ENCODE data around the gene NHLH2.

Gene NHLH2

DNA sequence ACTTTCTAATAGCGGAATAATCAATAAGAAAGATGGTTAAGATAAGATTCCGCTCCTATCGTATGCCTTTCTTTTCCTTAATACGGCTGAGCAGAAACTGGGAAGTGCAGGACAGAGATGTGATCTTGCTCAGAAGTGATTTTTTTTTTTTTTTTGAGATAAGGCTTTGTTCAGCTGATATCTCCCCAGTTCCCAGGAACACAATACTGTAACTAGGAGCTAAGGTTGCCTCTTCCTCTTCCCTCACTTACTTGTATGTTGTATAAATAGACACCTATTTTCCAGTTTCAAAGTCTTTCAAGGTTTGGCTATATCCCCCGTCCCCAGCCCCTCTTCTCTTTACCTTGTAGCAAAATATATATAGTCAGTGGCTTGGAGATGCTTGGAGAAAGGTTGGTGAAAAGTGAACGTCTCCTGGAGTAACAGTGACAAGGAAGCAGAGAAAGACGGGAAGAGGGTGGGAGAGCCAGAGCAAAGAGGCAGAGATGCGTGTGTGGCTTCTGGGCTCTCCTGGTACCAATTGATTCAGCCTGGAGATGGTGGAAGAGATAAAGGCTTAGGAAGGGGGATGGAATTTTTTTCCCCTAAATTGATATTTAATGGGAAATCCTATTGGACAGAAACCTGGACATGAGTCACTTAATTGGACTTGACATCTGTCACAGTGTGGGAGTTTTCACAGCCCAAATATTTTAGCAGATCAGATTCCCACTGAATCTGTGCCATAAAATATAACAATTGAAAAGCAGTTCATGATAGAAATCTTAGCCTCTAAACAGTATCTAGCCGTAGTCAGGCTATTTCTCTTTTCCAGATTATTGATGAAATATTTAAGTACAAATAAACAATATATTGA is at the start of gene NHLH2:
TSS of gene NHLH2 (minus strand) at position 522 of the 856 bp plus-strand sequence. CDS start 2,754 bp downstream, outside the sequence.
- TF ChIP-seq, protein P1, sequence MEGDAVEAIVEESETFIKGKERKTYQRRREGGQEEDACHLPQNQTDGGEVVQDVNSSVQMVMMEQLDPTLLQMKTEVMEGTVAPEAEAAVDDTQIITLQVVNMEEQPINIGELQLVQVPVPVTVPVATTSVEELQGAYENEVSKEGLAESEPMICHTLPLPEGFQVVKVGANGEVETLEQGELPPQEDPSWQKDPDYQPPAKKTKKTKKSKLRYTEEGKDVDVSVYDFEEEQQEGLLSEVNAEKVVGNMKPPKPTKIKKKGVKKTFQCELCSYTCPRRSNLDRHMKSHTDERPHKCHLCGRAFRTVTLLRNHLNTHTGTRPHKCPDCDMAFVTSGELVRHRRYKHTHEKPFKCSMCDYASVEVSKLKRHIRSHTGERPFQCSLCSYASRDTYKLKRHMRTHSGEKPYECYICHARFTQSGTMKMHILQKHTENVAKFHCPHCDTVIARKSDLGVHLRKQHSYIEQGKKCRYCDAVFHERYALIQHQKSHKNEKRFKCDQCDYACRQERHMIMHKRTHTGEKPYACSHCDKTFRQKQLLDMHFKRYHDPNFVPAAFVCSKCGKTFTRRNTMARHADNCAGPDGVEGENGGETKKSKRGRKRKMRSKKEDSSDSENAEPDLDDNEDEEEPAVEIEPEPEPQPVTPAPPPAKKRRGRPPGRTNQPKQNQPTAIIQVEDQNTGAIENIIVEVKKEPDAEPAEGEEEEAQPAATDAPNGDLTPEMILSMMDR (conservative IDR thresholded peaks at IDR 0.05; ENCODE audit: low read length): no peak
- H3K4me3 ChIP-seq (ENCODE audit: low read length): no peak within 1 kb of the TSS
- no peak for DNase-seq (ENCODE audit: low read depth)

DNA sequence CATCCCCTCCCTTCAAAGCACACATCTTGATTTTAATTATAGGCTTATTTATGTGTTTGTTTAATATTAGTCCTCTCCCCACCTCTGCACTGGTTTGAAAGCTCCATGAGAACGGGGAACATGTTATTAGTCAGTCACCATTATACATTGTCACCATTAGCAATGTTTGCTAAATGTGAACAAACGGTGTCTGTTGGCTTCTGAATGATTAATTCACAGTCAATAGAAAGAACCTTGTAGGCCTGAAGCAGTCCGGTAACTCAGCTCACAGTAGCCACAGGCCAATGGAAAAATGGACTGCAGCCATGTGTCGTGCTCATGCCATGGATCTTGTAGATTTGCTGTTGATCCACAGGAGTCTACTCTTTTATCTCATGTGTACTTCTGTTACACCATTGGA is 49.7 kb upstream of the NHLH2 start:
- TF ChIP-seq, protein P1 (conservative IDR thresholded peaks at IDR 0.05; ENCODE audit: low read length): no peak
- no peak for DNase-seq (ENCODE audit: low read depth)
- no peak overlapping the region for H3K4me3 ChIP-seq (ENCODE audit: low read length)

DNA sequence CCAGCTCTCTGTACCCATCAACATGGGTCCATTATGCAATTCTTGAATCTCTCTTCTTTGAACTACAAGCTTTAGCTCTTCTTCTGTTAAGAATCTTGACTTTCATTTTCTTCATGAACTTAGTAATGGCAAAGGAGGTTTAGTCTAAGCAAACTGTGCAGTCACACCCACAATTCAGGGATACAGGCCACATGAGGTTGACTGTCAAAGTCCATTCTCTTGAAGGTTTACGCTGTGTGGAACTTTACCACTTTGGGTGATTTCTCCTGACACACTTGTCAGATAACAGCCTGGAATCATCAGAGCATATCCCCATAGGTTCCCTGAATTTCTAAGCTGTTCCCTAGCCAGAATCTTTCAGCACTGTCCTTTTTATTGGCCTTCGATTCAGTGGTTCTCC is 48.0 kb upstream of the NHLH2 start:
- DNase-seq (ENCODE audit: low read depth): no peak
- TF ChIP-seq, protein P1 (conservative IDR thresholded peaks at IDR 0.05; ENCODE audit: low read length): no peak
- no peak overlapping the region for H3K4me3 ChIP-seq (ENCODE audit: low read length)

DNA sequence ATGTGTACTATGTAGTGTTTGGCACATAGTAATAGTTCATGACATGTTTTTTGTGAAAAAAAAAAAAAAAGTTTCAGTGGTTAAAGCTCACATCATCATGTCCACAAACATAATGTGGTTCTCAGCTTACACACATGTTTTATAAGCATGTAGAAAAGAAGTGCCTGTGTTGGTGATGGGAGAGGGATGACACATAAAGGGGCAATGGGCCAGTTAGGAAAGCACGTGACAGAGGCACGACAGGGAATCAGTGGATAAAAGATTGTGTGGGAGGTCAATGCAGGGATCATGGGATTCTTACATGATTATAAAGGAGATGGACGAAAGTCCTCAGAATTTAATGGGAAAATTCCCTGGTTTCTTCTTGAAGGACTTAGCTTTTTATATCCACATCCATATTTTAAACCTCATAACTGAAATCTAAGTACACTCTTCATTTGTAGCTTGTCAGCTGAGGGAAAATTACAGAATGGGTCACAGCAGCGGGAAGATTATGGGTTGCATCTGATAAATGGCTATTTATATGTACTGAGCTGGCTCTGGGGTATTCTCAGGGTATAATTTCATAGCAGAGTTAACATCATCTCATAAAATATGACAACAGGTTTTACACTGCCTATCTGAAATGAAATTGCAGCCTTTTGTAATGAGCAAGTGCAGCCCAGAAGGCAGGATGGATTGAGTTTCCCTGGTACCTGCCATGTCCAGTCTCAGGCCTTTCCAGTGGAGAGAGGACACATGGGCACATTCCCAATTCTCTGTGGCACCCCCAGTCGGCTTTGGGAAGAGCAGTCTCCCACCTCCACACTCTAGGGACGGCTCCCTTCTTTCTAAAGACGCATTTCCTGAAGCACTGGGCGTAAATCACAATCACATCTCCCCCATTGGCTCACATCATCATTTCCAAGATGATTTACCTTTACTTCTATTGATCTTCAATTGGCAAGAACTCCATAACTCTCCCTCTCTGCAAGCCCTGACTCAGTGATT is 42.3 kb upstream of the NHLH2 start:
- no peak for DNase-seq (ENCODE audit: low read depth)
- no peak overlapping the region for H3K4me3 ChIP-seq (ENCODE audit: low read length)
- TF ChIP-seq, protein P1 (conservative IDR thresholded peaks at IDR 0.05; ENCODE audit: low read length): no peak

DNA sequence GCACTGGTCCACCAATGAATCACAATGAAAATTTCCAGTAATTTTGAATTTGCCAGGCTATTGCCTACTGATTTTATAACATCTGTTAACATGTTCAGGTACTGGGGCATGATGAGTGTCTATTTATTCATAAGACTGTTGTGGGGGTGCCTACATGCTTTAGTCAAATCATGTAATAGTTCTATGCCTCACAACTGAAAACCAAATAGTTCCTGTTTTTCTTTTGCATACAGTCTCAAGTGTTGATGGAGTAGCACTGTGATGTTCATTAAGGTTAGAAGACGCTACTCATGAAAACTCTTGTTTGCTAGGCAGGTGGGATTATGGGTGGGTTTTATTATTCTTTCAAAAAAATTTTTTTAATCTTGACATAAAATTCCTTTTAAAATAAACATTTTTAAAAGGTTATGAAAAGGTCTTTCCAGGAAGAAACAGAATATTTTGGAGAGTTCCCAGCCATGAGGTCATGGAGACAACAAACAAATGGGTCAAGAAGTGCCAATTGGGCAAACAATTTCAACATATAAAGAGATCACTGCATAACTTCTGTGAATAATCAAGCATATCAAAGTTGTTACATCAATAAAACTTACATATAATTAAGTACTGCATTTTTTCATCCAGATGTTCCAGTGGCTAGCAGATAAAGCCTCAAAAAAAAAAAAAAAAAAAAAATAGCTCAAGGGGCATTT is 40.2 kb upstream of the NHLH2 start:
- no peak overlapping the region for H3K4me3 ChIP-seq (ENCODE audit: low read length)
- DNase-seq (ENCODE audit: low read depth): no peak
- TF ChIP-seq, protein P1 (conservative IDR thresholded peaks at IDR 0.05; ENCODE audit: low read length): no peak

DNA sequence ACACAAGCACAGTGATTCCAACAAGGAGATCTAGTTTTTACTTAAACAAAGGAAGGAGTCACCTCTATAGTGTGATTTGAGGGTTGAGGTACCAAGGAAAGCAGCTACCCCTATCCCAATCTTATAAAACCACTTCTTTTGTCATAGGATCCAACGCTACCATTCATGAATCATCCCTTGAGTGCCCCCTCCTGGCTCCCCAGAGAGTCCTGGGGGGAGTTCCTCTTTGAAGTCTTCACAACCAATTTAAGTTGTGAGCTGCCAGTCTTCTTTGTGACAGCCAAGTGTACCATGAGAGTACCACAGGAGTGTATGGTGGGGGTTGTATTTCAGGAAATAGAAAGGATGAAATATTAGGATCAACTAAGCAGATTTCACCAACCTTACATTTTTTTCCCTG is 39.1 kb upstream of the NHLH2 start:
- TF ChIP-seq, protein P1 (conservative IDR thresholded peaks at IDR 0.05; ENCODE audit: low read length): no peak
- DNase-seq (ENCODE audit: low read depth): no peak

More for the DNA sequence above, 39.1 kb upstream of the NHLH2 start:
- H3K4me3 ChIP-seq (ENCODE audit: low read length): no peak overlapping the region
